Measurements from ENCODE around the gene ALDH5A1.

- no peak for TF ChIP-seq CTCF (conservative IDR thresholded peaks at IDR 0.05; ENCODE audit: low read length)
- TF ChIP-seq EZH2phosphoT487 (IDR thresholded peaks at IDR 0.05; ENCODE audit: borderline replicate concordance) = no peak
These were observed 54.4 kb downstream of the ALDH5A1 start for GRCh38 chr6:24549158-24549557.
